Right lobe of liver (tissue), 4 donors: ENCODE measurements around the gene IL24.

Source experiments
- CTCF ChIP-seq, 4 donors: fragments of 200-600 bp in 3 of 4; fragments of 450-650 bp in 1 of 4; IDR thresholded peaks; one replicate each; pipeline versions ENCODE4 v1.5.1 to v1.8.0; 2016 to 2022; ENCODE audit warnings: antibody characterized with exemption in 4 of 4, mild to moderate bottlenecking in 2 of 4
- POLR2A ChIP-seq: fragments of 450-650 bp; IDR thresholded peaks from one replicate; pipeline ENCODE4 v1.6.1; 2017; ENCODE audit warnings: antibody characterized with exemption, mild to moderate bottlenecking
- donor health status: DM: no; HTN: no; CAD: no.
- donor health status: DM: no; HTN: no; CAD: no.
- donor health status: DM: no; HTN: yes; CAD: no.

GRCh38 chr1:206903687-206904086 lies 6.4 kb downstream of the IL24 start:
- TF ChIP-seq POLR2A: no peak
- no peak for TF ChIP-seq CTCF (IDR thresholded peaks at IDR 0.05)
